Measurements from ENCODE around the gene KCND3.

GRCh38 chr1:111959436-111959835, 30.0 kb downstream of the KCND3 start:
- TF ChIP-seq CTCF (conservative IDR thresholded peaks at IDR 0.05; ENCODE audit: low read depth in 2 of 2), result peak in 1 of 2 experiments; percentile 30; a peak in 2 of 4 replicates
- no peak for TF ChIP-seq EZH2phosphoT487 (IDR thresholded peaks at IDR 0.05; ENCODE audit: unreplicated experiment)
- TF ChIP-seq EZH2 (IDR thresholded peaks at IDR 0.05; ENCODE audit: low read depth, unreplicated experiment), result no peak
- no peak for TF ChIP-seq POLR2AphosphoS5 (IDR thresholded peaks at IDR 0.05; ENCODE audit: low read depth)
- no peak for TF ChIP-seq NANOG (IDR thresholded peaks at IDR 0.05; ENCODE audit: borderline replicate concordance)
- TF ChIP-seq REST (IDR thresholded peaks at IDR 0.05; ENCODE audit: unreplicated experiment), result no peak
- no peak for TF ChIP-seq ZNF114 (CRISPR knock-in tag; IDR thresholded peaks at IDR 0.05)
- no peak for TF ChIP-seq ZNF331 (CRISPR knock-in tag; IDR thresholded peaks at IDR 0.05; ENCODE audit: low read depth)
- no peak for TF ChIP-seq JUNB (IDR thresholded peaks at IDR 0.05; ENCODE audit: unreplicated experiment)
